Nucleus accumbens (tissue), 56 donors: ENCODE measurements around the gene FAM72C.
"Not testable (repeated sequence)": the region's sequence is repeated elsewhere in the genome, so short reads cannot be mapped to it uniquely, and the experiment has no call there.

Experiments
- DNase-seq, 56 donors: peaks; one replicate each; lab custom pipeline; 2025; lab: John Stamatoyannopoulos, UW

The FAM72C gene

GRCh38 chr1:143971924-143972700 is at the start of gene FAM72C:
FAM72C (minus strand) TSS chr1:143971986; CDS start chr1:143971141, 845 bp downstream.
- DNase-seq, result not testable (repeated sequence)

DNA sequence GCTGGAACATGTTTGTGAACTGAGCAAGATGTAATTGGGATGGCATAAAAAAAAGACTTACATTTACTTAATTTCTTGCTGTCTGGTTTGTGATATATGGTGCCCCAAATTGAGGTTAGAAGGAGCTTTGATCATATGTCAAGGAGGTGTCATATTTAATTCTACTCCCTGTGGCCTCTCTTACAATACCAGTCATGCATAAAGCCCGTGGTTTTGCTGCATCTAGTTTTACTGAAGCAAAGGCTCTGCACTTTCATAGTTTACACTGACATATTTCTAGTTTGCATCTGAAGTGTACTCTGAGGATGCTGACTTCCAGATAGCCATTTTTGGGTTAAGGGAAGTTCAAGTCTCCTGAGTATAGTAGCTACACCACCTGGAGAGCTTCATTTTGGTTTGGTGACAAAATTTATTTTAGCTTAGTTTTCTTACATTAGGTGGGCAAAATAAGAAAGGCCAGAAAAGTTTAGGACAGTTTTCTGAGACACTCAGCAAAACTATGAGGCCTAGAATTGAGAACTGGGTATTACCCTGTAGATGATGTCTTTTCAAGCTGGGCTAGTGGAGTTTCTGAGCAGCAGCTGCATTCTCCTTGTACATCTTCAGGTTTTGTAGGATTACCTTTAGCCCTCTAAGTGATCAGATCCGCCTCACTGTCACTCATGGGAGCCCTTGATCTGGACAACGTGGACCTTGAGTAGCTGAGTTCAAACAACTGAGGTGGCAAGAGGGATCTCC is 48.4 kb upstream of the FAM72C start:
- DNase-seq, result not testable (repeated sequence)

DNA sequence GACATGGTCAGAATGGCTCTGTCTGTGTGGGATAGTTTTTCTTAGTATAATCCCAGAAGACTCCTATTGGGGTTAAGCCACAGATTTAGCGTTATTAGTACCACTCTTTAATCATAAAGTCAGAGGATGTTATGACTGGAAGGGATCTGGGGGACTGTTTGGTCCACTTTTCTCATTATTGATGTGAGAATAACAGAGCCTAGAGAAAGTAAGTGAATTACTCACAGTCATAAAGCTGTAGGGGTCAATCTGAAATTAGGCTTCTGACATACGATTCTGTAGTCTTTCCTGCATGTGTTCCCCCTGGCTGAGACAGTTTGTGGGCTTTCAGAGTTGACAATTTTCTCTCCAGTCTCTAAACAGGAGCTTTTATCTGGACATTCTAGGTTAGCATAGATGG is 47.3 kb upstream of the FAM72C start:
- not testable (repeated sequence) for DNase-seq

DNA sequence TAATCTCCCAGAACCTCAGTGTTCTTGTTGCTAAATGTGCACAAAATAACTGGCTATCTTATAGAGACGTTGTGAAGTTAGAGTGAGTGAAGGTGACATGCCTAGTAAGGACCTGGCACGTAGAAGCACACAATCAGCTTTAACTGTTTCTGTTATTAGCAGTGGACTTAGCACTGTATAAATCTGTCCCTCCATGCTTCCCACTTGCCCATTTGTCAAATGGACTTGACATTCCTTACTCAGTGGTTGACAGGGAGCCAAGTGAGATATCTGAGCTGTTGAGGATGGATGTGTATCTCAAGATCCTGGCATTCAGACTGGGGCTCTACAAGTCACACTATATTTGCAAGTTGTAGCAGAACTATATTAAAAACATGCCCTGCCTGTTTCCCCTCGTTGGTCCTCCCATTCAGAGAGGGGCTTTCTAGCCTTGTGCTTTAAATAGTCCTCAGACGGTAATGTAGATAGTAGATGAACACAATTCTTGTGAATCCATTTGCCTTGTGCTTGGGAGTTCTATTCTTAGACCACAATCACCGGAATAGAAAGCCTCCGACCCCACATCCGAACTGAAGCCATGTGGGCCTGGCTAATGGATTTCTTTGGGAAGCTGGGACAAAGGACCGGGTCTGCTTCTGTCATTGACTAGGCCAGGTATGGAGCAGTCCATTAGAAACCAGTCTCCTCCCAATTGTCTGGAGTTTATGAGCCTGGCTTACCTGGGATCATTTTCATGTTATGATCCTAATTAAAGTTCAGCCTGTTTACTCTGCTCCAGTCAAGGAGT is 43.6 kb upstream of the FAM72C start:
- not testable (repeated sequence) for DNase-seq

DNA sequence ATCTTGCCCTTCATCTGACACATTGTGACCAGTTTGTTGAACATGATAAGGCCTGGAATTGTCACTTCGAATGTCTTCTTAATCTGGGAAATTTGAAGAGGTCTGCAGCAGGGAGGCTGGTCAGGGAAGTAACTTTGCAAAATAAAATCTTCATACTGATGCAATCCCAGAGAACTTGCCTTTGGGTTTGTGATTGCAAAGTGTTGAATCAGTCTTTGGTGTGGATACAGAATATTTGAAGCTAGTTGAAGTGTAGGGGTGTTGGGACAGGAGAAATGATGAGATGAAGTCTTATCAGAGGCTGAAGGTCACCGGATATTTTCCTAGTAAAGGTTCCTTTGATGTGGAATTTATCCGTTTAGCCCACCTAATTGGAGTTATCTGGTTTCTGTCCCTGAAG is 42.7 kb upstream of the FAM72C start:
- not testable (repeated sequence) for DNase-seq

DNA sequence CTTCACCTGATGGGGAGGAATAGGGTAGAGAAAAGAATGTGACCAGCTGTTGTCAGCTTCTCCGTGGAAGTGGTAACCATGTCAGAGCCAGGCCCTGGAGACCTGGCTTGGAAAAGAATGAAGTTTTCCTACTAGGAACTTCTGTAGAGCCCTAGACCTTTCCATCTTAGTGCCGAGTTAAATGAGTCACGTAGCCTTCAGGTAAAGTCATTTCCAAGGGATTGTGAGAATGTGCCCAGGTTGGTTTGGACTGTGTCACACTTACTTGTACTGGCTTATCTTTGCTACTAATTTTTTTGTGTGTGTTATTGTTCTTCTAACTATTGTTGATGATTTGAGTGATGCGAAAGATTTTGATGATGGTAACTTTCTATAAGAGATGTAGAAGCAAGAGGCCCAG is 42.3 kb upstream of the FAM72C start:
- not testable (repeated sequence) for DNase-seq

DNA sequence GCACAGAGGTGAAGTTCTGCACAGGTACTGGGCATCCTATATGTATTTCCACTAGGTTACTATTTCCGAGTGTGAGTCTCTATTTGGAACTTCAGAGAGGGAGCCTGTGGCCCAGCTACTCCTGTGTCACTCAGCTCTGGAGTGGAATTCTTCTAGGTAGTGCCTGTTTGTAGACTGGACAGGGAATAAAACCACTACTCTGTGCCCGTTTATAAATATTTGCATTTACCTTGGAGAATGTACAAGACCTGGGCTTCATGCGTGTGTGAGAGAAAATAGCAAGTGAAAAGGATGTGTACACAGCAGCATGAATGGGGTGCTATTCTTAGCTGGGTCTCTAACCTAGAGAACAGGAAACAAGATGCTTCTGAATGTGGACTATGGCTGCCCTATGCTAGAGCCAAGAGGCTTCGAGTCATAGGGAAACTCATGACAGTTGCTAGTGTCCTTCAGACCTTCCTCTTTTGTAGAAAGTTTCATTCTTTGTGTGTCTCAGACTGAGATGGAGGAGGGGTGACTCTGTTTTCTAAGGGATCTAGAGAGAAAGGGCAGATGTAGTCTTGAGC is 40.5 kb upstream of the FAM72C start:
- DNase-seq, result not testable (repeated sequence)

DNA sequence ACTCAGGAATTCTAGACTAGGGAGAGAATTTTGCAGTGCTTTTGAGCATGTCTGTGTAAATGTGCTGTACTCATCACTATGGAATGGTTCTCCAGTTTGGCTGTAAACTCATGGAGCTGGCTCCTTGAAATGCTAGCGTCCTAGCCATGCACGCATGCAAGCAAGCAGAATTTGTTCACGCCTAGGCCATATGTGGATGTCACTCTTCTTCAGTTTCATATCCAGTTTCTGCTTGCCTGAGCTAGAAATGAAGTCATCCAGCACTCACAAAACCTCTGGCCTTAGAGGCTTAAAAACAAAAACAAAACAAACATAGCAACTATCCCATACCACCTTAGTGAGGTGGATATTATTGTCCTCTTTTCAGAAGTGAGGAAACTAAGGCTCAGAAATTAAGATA is 37.6 kb upstream of the FAM72C start:
- not testable (repeated sequence) for DNase-seq

GRCh38 chr1:144004259-144004658 is 32.5 kb upstream of the FAM72C start:
- DNase-seq, result not testable (repeated sequence)

GRCh38 chr1:144003306-144004029 is 31.7 kb upstream of the FAM72C start:
- not testable (repeated sequence) for DNase-seq

- DNase-seq, result not testable (repeated sequence)
Measured at GRCh38 chr1:144002141-144002881, 30.5 kb upstream of the FAM72C start.

DNA sequence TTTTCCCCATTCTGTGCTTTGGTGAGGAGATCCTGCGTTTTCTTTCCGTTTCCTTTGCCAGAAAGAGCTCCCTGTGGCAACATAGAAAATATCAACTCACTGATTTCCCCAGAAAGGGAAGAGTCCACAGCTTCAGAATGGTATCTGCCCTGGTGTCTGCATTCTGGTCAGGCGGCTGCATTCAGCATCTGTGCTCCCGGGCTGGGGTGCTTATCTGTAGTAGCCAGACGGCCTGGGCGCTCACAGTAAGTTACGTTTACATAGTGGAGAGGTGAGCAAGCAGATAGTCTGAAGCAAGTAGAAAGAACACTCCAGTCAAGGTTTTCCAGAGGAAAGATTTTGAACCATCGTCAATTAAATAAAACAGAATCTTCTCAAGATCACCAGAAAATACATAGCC is 29.3 kb upstream of the FAM72C start:
- DNase-seq, result not testable (repeated sequence)

DNA sequence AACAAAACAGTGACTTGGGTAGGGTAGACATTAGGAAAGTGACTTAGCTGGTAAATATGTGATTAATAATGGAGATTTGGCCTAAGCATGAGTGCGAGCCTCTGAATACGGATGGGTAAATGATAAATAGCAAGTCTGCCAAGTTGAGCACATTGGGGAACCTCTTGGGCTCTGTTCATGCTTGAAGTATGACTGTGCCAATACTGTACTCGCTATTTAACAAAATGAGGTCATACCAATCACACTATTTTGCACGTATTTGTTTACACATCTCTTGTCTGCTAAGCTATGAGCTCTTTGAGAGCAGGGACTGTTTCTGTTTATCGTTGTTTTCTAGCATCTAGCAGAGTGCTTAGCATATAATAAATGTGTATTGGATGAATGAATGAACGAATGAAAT is 24.2 kb upstream of the FAM72C start:
- not testable (repeated sequence) for DNase-seq

DNA sequence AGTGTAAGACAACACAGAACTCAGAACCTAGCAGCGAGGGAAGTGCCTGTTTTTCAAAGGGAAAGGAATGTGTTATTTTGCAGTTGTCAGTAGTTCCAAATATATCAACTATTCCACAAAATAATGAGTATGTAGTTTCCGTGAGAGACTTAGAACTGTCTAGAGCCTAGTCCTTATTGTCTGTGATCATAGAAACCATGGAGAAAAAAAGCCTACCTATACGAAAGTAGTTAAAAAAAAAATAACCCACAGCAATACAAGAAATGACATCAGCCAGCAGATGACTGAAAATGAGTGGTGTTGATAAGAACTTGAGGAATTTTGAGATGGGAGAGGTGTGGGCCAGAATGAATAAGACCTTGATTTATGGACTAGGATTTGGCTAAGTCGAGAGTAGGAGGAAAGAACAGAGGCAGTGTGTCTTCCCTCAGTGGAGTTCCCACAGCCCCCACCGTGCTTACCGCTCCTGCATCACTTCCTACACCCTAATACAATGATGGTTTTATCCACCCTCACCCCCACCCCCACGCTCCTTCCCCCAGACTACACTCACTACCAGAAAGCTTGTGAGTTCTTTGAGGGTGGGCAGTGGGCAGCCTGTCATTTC is 21.6 kb upstream of the FAM72C start:
- not testable (repeated sequence) for DNase-seq

DNA sequence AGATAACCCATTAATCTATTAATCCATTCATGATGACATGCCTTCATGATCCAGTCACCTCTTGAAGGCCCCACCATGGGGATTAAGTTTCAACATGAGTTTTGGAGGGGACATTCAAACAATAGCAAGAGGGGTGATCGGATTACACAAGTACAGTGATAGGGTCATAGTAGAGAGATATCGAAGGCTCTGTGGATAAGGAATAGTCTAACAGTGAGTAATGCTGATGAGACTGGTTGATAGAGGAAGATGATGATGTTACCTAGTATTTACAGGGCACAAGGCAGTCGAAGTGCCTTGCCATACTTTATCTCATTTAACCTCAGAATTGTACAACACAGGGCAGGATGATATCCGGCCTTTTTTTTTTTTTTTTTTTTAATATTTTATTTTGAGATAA is 18.9 kb upstream of the FAM72C start:
- not testable (repeated sequence) for DNase-seq

- not testable (repeated sequence) for DNase-seq
Measured at GRCh38 chr1:143989719-143990118, 17.9 kb upstream of the FAM72C start.

DNA sequence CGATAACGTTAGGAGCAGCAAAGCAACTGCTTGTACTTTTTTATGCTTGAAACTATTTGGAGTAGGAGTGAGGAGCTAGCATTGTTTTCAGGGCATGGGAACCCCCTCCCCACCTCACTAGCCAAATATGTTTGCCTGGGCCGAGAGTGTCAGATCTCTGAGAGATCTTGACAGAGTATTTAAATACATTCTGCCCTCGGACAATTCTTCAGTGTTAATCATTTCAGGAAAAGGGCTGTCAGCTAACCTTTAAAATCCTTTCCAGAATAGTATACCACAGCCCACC is 17.6 kb upstream of the FAM72C start:
- not testable (repeated sequence) for DNase-seq

- not testable (repeated sequence) for DNase-seq
Measured at GRCh38 chr1:143988602-143989426, 17.0 kb upstream of the FAM72C start.
